DMS53 treated with DMSO at 0.1 percent for 48 hours (cell line): ENCODE measurements around the gene AHDC1.

ENCODE experiments used
- DNase-seq: peaks from one replicate; lab custom pipeline; 2025; ENCODE audit not compliant: unreplicated experiment; lab: John Stamatoyannopoulos, UW

The AHDC1 gene

DNA sequence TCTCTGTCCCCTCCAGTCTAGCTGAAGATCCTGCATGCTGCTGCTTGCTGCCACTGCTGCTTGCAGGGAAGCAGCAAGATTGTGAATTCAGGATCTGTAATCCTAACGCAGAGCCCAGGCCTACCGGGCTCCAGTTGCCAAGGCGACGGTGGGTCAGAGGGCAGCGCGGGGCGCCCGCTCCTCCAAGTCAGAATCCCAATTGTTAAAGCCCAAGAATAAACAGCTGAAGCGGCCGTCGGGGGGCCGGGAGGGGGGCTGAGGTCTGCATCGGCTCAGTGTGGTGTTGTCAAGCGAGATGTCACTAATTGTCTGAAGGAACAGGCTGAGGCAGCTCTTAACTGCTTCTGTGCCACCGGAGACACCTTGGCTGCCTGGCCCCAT, 36.8 kb downstream of the AHDC1 start:
- DNase-seq, result no peak

DNA sequence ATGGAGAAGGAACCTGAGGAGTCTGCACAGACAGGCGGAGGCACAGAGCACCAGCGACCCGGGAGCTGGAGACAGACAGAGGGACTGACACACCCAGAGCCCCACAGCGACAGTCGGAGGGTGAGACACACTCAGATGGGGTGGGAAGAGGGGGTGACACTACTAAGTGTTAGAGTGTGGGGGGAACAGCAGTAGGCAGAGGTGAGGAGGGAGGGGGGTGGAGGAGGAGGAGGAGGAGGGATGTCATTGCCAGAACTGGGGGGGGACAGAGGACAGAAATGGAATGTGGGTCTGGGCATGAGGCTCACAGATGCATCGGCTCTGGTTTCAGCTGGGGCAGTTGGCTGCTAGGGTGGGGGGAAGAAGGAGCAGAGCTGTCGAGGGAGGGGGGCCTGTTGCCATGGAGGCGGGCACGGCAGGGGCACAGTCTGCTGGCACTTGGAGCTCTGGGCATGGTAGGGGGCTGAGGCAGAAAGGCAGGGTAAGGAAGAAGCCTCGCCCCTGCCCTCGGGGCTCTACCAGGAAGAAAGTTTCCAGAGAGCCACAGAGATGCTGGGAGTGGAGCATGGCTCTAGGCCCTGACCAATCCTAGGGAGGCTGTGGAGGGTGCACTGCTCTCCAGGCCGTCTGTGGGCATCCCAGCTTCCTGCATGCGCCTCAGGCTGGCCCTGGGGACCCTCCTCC, 37.3 kb downstream of the AHDC1 start:
- DNase-seq, result no peak

DNA sequence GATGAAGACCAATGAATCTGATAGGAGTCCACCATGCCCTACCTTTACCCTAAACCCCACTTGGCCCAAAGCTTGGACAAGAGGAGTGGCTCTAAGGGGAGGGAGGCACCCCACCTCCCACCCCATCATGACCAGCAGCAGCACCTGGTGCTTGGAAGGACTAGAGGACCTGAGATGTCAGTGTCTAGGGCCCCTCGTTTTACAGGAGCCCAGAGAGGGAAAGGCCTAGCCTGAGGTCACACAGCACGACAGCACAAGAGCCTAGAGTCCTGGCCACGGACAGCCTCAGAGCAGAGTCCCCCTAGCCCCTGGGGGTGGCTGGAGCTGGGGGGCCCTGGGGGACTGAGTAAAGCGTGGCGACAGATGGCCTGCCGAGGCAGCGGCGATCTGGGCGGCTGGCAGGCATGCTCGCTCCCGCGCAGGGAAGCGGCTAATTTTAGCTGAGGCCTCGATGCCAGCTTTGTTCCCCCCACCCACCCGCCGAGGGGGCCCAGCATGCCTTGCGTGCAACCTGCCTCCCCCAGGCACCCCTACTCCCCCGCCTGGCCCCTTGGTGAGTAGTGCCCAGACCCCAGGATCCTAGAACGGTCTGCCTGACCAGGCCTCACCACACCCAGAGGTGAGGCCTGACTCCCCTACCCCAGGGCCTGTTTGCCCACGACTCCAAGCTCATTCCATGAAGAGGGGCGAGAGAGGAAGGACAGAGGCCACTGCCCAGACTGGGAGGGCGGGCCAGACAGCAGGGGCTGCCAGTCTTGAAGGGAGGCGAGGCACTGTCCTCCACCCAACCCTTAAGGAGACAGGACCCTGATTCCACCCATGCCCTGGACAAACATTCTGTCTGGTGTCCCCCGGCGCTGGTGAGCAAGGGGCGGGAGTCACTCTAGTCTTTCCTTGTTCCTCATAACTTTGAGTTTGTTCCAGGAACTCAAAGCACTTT, 39.0 kb downstream of the AHDC1 start:
- DNase-seq, result no peak

DNA sequence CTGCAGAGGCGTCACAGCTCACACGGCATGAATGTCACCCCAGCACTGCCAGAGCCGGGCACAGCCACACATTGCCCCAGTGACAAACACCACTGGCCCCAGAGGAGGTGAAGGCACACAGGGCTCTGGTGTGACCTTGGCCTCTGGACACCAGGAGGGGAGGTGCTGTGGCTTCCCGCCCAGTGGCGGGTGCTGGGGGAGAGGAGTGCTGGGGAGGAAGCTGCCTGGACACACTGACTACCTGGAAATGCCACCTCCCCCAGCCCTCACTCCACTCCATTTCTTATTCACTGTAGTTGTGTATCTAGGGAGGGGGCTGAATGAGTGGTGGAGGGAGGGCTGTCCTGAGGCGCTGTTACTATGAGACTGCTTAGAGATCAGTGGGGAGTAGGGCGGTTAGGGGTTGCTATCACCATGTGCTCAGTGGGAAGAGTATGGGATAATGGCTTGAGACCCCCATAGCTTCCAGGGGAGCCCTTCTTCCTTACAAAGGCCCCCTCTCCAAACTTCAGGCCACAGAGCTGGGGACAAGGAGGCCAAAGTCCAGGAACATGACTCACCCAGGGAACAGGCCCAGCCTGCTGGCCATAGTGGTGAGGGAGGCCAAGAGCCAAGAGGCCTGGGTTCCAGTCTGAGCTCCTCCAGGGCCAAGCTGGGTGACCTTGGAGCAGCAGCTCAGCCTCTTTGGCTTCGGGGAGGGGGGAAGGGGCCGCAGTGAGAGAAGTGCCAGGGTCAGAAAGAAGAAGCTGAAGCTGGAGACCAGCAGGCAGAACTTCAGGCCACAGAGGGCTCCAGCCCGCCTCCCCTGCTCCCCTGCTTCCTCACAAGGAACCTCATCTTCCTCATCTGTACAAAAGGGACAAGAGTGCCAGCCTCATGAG, 40.1 kb downstream of the AHDC1 start:
- peak; percentile 51 for DNase-seq

DNA sequence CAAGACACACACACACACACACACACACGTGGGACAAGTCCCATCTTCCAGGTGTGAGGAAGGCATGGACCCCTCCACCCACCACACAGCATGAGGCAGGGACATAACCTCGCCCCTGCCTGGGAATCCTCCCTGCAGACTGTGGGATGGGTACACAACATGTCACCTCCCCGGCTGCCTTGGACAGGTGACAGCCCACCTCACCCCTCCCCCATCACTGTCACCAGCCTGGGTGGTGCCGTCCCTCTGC, 40.7 kb downstream of the AHDC1 start:
- no peak for DNase-seq

DNA sequence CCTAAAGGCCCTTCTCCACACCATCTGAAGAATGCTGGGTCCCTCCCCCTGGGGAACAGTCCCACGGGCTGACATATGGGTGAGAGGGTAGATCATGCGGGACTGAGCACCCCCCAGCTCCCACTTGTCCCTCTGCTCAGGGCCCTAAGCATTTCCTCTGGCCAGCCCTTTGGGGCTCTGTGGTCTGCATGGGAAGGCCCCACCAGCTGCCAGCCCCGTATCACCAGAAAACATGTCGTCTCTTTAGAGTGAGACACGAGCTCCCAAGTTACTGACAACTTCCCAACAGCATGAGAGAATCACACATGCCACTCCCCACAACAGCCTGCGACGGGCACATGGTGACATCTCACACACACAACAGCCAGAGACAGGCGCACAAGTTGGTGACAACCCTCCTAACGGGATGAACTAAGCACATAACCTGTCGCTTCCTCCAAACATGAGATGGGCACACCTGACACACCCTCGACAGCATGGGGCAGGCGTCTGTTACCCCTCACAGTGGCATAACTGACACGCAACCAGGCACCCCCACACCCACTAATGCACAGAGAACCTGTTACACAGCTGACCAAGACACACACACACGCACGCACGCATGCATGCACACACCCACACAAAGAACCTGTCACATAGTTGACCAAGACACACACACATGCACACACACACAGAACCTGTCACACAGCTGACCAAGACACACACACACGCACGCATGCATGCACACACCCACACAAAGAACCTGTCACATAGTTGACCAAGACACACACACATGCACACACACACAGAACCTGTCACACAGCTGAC, 41.2 kb downstream of the AHDC1 start:
- DNase-seq, result no peak

DNA sequence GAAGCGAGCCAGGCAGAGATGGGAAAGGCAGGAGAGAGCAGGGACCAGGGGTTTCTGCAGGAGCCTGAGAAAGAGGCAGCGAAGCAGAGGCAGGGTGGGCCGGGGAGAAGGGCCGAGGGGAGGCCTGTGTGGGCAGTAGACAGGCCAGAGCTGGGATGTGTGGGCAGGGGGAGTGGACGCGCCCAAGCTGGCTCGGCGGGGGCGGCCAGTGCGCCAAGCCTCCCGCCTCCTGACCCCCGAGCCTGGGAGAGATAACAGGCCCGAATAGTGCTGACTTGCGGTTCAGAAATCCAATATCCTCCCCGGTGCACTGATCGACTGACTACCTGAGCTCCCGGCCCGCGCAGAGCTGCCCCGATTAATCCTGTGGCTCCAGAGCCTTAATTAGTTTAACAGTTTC, 41.9 kb downstream of the AHDC1 start:
- no peak for DNase-seq

DNA sequence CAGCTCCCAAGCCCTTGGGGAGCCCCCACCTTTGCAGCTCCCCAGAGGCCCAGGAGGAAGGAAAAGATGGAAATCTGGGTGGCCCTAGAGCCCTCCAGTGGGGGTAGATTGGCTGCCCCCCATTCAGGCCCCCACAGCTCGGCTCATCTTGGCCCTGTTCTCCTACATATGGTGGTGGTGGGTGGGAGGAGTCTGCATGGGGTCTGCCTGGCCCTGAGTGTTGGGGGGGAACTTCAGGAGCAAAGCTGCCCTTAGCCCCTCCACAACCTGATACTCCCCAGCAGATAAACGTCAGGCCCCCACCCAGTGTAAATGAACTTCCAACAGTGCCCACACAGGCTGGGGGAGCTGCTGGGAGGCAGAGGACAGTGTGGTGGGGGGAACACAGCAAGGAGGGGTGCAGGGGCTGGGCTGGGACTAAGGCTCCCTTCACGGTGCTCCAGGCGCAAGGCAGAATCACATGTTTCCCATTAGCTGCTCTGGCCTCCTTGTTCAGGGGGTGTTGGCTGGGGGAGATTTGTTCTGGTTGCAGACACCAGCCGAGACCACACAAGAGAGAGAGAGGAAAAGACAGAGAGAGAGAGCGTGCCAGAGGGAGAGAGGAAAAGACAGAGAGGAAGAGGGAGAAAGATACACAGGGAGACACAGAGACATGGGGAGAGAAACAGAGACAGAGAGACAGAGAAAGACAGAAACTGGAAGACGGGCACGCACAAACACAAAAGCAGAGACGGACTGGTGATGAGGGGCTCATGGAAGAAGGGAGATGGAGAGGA, 42.6 kb downstream of the AHDC1 start:
- no peak for DNase-seq

DNA sequence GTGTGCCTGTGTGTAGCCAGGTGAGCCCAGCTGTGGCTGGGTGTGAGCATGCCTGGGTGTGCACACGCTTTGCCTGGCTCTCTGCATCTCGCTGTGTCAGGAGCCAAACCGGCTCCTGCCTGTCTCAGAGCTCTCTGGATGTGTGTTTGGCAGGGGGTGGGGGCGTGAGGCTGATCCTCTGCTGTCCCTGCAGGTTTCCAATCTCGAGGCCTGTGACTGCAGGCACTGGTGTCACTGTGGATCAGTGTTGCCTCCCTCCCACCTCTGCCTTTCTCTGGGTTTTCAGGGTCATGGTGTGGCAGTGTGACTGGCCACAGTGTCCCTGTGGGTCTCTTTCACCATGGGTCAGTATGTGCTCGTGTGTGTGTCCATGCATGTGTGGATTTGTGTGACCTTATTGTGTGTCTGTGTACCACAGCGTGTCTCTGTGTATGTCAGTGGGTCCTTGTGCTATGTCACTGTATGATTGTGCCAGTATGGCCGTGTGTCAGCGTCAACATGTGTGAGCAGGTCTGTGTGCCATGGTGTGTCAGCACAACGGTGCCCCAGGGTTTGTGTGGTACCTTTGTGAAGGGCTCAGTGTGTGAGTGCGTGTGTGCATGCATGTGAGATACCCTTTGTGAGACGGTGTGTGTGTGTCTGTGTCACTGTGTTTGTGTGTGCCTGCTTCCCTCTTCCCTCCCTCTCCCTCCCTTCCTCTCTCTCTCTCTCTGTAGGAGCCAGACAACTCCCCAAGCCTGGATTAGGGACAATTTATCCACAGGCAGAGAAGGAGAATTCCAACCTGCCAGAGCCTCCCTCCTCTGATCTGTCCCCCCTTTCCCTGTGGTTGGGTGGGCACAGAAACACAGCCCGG, 43.4 kb downstream of the AHDC1 start:
- DNase-seq, result no peak

DNA sequence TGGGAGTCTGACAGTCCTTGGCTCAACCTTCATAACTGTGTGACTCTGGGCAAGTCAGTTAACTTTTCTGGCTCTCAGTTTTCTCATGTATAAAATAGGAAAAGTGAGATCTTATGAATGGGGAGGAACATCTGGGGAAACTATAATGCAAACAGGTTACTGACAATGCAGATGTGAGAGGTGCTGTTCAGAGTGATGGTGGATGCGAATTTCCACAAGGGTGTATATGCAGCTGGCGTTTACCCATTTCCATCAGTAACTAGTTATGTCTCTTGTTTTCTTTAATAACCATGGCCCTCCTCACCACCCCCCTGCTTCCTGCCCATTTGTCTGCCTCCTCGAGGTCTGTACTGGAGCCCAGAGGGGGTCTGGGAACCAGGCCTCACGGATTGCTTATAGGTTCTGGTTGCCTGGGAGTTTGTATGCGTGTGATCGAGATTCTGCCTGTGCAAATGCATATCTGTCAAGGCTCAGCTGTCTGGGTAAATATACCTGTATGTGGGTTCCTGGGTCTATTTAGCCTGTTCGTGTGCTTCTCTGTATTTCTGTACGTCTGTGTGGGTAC, 44.4 kb downstream of the AHDC1 start:
- DNase-seq, result no peak

DNA sequence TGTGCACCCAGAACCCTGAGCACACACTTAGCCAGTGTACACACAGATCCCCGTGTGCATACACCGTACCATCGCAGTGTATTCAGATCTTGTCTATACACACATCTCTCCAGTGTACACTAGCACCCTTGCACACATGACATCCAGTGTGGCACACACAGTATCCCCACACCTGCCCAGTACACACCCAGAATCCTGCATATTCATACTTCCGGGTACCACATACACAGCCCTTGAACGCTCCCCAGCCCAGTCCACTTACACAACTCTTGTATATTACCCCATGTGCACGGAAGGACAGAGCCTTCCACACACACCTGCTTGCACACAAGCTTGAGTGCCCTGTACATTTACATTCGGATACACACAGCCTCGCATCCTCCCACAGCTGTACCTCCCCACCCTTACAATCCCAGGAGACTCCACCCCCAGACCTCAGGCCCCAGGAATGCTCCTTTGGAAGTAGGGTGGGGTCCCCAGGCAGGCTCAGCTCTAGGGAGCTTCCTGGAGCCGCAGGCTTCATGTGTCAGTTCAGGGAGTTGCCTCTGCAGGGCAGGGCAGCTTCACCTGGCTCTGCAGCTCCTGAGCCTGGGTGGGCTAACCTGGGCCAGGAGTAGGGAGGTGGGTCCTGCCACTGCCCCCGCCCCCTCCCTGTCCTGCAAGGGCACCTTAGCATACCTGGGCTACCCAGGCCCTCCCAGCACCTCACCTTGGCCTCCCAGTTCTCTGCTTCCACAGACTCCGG, 46.2 kb downstream of the AHDC1 start:
- DNase-seq, result no peak

DNA sequence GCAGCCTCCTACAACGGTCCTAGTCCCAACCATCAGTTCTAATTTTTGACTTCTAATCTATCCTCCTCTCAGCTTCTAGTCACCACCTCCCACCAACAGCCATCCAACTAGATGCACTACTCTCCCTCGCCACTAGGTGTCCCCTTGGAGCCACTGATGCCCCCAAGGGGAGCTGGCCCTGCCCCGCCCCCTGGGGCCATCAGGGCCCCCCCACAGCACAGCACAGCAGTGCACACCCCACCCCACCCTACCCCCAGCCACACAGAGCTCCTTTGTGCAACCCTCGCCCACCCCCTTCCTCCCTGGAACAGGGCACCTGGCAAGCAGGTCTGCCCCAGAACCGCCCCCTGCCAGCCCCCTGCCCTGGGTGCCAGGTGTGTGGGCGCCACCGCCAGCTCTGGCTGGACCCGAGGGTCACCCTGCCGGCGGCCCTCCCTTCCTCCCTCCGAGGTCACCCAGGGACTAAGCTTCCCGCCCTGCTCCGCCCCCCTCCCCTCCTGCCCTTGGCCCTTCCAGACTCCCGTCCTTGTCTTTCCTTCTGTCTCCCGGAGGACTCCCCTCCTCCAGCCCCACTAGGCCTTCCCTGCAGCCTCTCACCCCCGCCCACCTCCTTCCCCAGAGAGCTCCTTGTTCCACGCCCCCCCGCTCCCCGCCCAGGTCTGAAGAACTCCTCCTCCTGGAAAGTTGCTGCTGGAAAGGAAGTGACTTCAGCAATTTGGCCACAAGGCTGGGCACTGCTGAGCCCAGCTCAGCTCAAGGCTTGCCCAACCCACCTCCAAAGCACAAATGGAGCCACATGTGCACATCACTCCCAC, 47.0 kb downstream of the AHDC1 start:
- peak; percentile 37 for DNase-seq

DNA sequence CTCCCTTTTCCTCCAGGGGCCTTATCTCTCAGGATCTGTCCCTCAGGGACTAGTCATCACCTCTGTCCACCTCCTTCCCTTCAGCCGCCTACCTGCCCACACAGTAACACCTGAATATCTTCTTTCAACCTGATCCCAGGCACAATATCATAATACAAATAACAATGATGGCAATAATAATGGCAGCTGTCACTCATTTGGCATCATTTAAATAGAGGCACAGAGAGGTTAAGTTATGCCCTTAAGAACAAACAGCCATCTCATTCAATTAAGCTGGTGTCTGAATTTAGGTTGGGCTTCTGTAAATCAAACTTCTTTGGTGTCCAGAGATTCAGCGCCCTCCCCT, 47.5 kb downstream of the AHDC1 start:
- DNase-seq, result no peak

DNA sequence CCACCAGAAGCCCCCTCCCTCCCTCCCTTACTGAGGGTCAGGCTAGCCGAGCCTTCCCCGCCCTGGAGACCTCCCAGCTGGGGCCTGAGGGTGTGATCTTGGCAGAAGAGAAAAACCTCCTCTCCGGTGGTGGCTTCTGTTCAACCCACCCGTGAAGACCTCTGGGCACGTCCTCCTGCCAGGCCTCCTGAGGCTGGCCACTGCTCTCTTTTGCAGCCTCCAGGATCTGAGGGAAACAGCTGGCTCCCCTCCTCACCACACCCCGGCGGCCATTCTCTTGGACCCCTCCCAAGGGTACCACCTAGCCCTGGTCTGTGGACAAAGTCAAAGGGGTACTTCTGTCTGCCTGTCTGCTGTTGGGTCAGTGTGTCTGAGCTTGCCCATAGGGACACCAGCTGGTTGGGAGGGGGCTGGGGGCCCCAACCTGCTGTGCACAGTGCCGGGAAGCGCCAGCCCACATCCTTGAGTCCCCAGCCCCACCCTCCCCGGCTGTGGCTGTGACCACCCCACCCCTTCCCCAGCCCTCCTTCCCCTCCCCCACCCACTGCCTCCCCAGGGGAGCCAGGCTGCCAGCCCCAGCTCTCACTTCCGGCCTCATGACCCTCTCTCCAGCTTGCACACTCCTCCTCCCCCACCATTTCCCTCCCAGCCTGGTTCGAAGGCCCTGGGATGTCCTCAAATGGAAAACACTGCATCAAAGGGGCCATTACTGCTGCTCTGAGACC, 48.1 kb downstream of the AHDC1 start:
- DNase-seq, result no peak

DNA sequence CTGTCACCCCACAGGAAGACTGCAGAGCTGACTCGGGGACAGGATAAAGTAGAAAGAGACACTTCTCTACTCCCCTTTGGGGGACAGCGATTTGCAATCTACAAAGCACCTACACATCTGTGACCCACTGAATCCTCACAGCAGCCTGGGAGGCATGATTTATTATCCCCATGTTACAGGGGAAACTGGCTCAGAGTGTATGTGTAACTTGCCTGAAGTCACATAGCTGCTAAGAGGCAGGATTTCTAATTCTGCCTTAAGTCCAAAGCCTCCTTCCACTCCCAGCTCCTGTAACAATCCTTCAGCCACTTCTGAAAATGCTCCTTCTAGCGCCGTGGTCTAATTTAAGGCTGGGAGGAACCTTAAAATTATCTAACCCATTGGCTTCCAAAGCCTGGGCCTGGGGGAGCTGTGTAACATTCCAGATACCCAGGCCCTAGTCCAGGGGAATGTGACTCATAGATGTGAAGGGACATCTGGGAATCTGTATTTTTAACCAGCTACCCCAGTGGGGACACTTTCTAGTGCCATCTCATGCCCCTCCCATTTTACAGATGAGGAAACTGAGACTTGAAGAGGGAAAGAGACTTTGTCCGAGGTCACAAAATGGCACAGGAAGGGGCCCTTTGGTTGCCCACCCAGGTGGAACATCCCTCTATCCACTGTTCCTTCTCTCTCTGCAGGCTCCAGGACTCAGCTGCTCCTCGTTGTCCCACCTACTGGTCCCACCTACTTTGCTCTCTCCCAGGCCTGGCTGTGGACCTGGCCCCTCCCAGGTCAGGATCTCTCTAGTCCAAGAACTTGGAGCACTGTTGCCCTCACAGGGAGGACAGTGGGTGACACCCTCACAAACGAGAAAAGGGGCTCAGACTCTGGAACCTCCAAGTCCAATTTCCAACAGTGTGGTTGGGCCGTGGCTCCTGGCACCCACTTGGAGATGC, 48.9 kb downstream of the AHDC1 start:
- DNase-seq, result no peak

DNA sequence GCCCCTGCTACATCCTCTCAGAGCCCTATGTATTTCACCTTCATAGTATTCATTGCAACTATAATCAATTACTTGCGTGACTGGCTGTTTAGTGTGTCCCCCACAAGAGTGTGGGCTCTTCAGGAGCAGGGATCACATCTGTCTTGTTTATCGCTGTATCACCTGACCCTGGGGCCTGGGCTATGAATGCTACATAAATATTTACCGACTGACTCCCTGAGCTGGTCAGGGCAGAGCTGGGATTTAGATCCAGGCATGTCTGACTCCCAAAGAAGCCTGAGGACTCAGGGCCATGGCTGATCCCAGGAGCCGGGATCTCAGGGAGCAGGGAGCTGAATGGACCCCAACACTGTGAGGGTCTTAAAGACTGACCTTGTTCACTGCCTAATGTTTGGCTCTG, 49.7 kb downstream of the AHDC1 start:
- DNase-seq, result peak; percentile 60
